HFF-Myc (cell line): ENCODE data around the gene ARPC1A.
"Not testable (repeated sequence)": the region's sequence is repeated elsewhere in the genome, so short reads cannot be mapped to it uniquely, and the experiment has no call there.

Source experiments
- DNase-seq: peaks from one replicate; pipeline ENCODE4 v3.0.0-alpha.2; 2011; ENCODE audit warnings: low read depth; ENCODE audit errors: extremely low read depth
- H3K4me3 ChIP-seq: replicated peaks from 2 replicates; pipeline ENCODE4 v1.5.1; 2011; ENCODE audit warnings: low read depth, mild to moderate bottlenecking, control low read depth, low read length
- TF ChIP-seq, protein P1 (sequence below): IDR thresholded peaks from 2 replicates; pipeline ENCODE4 v1.5.1; 2012; ENCODE audit warnings: mild to moderate bottlenecking, low read depth, low read length, control low read depth; ENCODE audit errors: missing control alignments

ARPC1A gene

DNA sequence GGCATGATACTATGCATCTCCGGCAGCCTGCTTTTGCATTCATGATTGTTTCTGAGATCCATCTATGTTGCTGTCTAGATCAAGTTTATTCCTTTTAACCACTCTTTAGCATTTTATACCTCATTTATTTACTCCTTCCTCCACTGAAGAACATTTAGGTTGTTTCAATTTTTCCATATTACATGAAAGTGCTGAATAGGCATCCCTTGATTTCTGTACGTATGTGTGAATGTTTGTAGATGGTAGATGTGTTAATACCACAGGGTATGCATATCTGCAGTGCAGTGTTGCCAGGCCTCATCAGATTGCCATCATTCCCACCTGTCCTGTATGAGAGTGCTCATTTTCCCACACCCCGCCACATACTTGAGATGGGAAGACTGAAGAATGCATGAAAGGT lies 13.9 kb downstream of the ARPC1A start:
- TF ChIP-seq, protein P1, sequence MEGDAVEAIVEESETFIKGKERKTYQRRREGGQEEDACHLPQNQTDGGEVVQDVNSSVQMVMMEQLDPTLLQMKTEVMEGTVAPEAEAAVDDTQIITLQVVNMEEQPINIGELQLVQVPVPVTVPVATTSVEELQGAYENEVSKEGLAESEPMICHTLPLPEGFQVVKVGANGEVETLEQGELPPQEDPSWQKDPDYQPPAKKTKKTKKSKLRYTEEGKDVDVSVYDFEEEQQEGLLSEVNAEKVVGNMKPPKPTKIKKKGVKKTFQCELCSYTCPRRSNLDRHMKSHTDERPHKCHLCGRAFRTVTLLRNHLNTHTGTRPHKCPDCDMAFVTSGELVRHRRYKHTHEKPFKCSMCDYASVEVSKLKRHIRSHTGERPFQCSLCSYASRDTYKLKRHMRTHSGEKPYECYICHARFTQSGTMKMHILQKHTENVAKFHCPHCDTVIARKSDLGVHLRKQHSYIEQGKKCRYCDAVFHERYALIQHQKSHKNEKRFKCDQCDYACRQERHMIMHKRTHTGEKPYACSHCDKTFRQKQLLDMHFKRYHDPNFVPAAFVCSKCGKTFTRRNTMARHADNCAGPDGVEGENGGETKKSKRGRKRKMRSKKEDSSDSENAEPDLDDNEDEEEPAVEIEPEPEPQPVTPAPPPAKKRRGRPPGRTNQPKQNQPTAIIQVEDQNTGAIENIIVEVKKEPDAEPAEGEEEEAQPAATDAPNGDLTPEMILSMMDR: no peak
- DNase-seq: no peak
- H3K4me3 ChIP-seq: no peak overlapping the region

DNA sequence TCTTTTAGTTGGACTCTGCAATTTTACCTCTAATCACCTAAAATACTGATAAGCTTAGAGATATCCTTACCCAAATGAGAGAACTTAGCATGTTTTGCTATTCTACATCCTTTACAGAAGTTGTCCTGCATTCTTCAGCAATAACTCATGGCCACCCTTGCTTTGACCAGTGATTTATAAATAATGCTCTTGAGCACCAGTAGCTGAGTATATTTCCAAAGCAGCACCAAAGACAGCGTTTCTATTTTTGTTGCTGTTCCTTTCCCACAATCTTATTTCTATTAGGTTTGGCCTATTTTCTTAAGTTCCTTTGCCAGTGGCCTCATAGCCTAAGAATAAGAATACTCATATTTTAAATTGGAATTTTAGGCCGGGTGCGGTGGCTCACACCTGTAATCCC lies 15.0 kb downstream of the ARPC1A start:
- DNase-seq: no peak
- no peak overlapping the region for H3K4me3 ChIP-seq
- TF ChIP-seq, protein P1: no peak

DNA sequence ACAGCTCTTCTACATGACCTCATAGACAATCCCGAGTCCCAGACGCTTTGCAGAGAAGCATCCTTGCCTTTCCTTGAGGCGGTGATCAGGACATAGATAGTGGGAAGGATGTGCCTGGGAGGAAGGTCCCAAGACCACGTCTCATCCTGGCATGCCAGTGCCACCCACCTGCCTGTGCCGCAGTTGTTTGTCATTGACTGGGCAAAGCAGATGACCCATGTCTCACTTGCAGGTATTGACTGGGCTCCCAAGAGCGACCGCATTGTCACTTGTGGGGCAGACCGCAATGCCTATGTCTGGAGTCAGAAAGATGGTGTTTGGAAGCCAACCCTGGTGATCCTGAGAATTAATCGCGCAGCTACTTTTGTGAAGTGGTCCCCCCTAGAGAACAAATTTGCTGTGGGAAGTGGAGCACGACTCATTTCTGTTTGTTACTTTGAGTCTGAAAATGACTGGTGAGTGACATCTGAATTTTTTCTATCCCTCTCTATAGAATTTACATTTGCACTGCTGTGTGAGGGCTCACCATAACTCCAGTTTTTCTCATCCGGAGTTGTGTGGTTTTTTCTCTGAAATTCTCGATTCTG lies 18.5 kb downstream of the ARPC1A start:
- DNase-seq: no peak
- H3K4me3 ChIP-seq: no peak overlapping the region
- TF ChIP-seq, protein P1: no peak

DNA sequence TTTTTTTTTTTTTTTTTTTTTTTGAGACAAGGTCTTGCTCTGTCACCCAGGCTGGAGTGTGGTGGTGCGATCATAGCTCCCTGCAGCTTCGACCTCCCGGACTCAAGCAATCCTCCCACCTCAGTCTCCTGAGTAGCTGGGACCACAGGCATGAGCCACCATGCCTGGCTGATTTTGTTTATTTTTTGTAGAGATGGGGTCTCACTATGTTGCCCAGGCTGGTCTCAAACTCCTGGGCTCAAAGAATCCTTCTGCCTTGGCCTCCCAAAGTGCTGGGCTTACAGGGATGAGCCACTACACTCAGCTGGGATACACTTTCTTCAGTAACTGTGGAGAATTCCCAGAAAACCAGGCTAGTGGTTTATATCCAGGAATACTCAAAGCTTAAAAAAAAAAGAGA lies 24.9 kb downstream of the ARPC1A start:
- DNase-seq, H3K4me3 ChIP-seq: not testable (repeated sequence)

DNA sequence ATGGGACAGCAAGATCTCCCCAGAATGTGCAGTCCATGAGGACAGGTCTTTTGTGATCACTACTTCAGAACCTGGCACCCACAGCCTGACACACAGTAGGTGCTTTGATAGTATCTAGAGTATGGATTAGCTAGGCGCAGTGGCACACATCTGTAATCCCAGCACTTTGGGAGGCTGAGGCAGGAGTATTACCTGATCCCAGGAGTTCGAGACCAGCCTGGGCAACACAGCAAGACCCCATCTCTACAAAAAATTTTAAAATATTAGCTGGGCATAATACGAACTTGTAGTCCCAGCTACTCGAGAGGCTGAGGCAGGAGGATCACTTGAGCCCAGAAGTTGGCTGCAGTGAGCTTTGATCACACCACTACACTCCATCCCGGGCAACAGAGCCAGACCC lies 26.5 kb downstream of the ARPC1A start:
- DNase-seq: no peak
- TF ChIP-seq, protein P1: no peak
- no peak overlapping the region for H3K4me3 ChIP-seq

DNA sequence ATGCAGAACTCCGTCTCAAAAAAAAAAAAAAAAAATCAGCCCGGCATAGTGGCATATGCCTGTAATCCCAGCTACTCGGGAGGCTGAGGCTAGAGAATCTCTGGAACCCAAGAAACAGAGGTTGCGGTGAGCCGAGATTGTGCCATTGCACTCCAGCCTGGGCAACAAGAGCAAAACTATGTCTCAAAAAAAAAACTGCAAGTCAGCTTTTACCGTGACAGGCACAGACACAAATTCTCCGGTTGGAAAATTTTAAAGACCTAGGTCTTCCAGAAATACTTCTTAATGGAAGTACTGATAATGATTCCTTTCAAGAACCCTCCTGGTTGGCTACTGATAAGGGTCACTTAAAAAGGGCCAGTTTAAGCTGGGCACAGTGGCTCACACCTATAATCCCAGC lies 29.4 kb downstream of the ARPC1A start:
- H3K4me3 ChIP-seq: no peak overlapping the region
- DNase-seq: no peak
- TF ChIP-seq, protein P1: no peak

DNA sequence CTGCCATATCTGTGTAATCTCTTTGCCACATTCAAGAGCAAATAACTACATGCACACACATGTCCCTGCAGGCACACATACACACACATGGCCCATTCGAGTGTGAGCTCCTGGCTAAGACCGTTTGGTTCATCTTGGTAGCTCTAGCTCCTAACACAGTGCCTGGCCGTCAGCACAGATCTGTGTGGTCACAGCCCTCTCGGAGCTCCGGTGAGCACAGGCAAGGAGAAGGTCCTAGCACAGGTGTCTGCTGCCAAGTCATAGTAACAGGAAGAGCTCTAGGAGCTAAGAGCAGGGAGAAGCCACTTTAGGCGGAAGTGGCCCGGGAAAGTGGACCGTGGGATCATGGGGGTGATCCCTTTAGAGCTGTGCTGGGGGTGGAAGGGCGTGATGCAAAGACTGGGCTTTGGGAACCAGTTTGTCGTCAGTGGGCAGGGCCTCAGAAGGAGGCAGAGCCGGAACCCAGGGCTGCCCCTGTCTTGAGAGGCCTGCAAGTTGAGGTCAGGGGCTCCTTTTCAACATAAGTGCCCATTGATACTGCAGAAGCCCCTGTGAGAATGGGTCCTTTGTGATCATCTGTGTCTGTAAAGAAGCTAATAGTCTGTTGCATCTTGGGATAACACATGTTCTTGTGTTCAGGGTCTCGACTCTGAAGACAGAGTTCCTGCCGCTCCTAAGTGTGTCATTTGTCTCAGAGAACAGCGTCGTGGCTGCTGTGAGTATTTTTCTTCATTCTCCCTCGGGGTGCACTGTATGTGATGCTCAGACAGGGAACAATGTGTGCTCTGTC lies 32.2 kb downstream of the ARPC1A start:
- TF ChIP-seq, protein P1: no peak
- no peak overlapping the region for H3K4me3 ChIP-seq
- no peak for DNase-seq

DNA sequence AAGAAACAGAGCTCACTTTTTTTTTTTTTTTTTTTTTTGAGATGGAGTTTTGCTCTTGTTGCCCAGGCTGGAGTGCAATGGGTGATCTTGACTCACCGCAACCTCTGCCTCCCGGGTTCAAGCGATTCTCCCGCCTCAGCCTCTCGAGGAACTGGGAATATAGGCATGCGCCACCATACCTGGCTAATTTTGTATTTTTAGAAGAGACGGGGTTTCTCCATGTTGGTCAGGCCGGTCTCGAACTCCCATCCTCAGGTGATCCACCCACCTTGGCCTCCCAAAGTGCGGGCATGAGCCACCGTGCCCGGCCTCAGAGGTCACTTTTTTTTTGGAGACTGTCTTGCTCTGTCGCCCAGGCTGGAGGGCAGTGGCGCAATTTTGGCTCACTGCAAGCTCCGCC lies 32.8 kb downstream of the ARPC1A start:
- not testable (repeated sequence) for H3K4me3 ChIP-seq, DNase-seq
